Testis (tissue), 3 donors: ENCODE results near the gene DST. TPM values are rescaled to one million over a fixed set of nuclear protein-coding genes. Genes with fewer than 3 reads are reported as not detected.

Experiments used
- DNase-seq: peaks from one replicate; pipeline ENCODE4 v3.0.0-alpha.2; 2019
- H3K27ac ChIP-seq, 2 donors: fragments of 200-600 bp; sonication (generic); one replicate each; pipeline ENCODE4 v1.5.1; 2019
- H3K27me3 ChIP-seq: fragments of 200-600 bp; sonication (generic); one replicate; pipeline ENCODE4 v1.5.1; 2019
- H3K36me3 ChIP-seq: fragments of 200-600 bp; sonication (generic); one replicate; pipeline ENCODE4 v1.5.1; 2017; ENCODE audit warnings: low read depth; ENCODE audit errors: missing control alignments
- H3K4me1 ChIP-seq: fragments of 200-600 bp; sonication (generic); one replicate; pipeline ENCODE4 v1.5.1; 2019
- H3K4me3 ChIP-seq, 2 donors: fragments of 200-600 bp; sonication (generic); one replicate each; pipeline ENCODE4 v1.5.1; 2017 to 2019
- H3K9me3 ChIP-seq: fragments of 200-600 bp; sonication (generic); one replicate; pipeline ENCODE4 v1.5.1; 2017
- CTCF ChIP-seq, 3 experiments: fragments of 450-650 bp in 2 of 3; fragments of 200-600 bp in 1 of 3; sonication (generic) in 1 of 3; IDR thresholded peaks; one replicate each; pipeline ENCODE4 v1.5.1; 2016 to 2019; ENCODE audit warnings: antibody characterized with exemption in 3 of 3, mild to moderate bottlenecking in 2 of 3, moderate library complexity in 1 of 3
- POLR2A ChIP-seq: fragments of 450-650 bp; IDR thresholded peaks from one replicate; pipeline ENCODE4 v1.6.1; 2017; ENCODE audit warnings: antibody characterized with exemption, mild to moderate bottlenecking, moderate library complexity
- WGBS, 2 donors: methylation state at CpG; one replicate each; pipeline ENCODE4 v1.1.5; 2018; 5-methylcytosine and 5-hydroxymethylcytosine counted together
- intact Hi-C: fragments of 100-400 bp; cut with DNase I; formaldehyde crosslinking; loops from one replicate; pipeline ENCODE4 v1.15.1; 2023; ENCODE audit warnings: low total_unique reads
- polyA plus RNA-seq: library from polyadenylated mRNA; stranded (reverse); fragments of 350-450 nt; fragmentation: Illumina TruSeq; extraction: RNeasy Lipid Tissue Mini Kit (QIAGEN cat#74804); gene quantifications from one replicate; pipeline ENCODE4 v1.2.3, GENCODE V29; 2014; ENCODE audit warnings: low read depth, low replicate concordance; ENCODE audit not compliant: insufficient read depth
- total RNA-seq, 2 donors: library from RNA; depleted of rRNA; stranded (reverse); fragments of >200 nt; gene quantifications; one replicate each; pipeline ENCODE4 v1.2.3, GENCODE V29; 2016

Gene DST
- total and polyA plus RNA-seq, 3 donors from 2014 or later: 94.8 to 221 (median 175) TPM

GRCh38 chr6:56528412-56528841 lies 114.3 kb downstream of the DST start:
- Histone ChIP-seq H3K9me3 (no peaks in the 10 kb centered on the region), H3K36me3 (no peaks in the 10 kb centered on the region), H3K27me3 (no peaks in the 10 kb centered on the region), H3K4me1 (peaks cover 30% of the 10 kb centered on the region), H3K4me3 (no peak overlapping the region), H3K27ac (no peak overlapping the region)
- no peak for DNase-seq
- 90 to 100% methylated on average over 3 of the region's 3 CpGs for WGBS, 2 donors
- TF ChIP-seq POLR2A (no peak), CTCF (IDR thresholded peaks at IDR 0.05) (no peak)
- intact Hi-C loops: no loop called here

- Histone ChIP-seq H3K27me3 (no peaks in the 10 kb centered on the region), H3K27ac (no peak overlapping the region), H3K36me3 (no peaks in the 10 kb centered on the region), H3K9me3 (no peaks in the 10 kb centered on the region), H3K4me1 (peaks cover 26% of the 10 kb centered on the region), H3K4me3 (no peak overlapping the region)
- intact Hi-C loops: no loop called here
- DNase-seq: no peak
- TF ChIP-seq CTCF (IDR thresholded peaks at IDR 0.05) (no peak), POLR2A (no peak)
Observed at GRCh38 chr6:56527934-56528333, 114.8 kb downstream of the DST start.

GRCh38 chr6:56526860-56527544 lies 115.7 kb downstream of the DST start:
- no peaks in the 10 kb centered on the region for H3K27me3 ChIP-seq
- peaks cover 21% of the 10 kb centered on the region for H3K4me1 ChIP-seq
- H3K27ac ChIP-seq: no peak overlapping the region
- TF ChIP-seq POLR2A: no peak
- TF ChIP-seq CTCF (IDR thresholded peaks at IDR 0.05): no peak
- 61 to 63% methylated on average over 1 of the region's 1 CpG for WGBS, 2 donors
- intact Hi-C loops: no loop called here
- DNase-seq: no peak
- no peaks in the 10 kb centered on the region for H3K36me3 ChIP-seq
- H3K4me3 ChIP-seq: no peak overlapping the region
- H3K9me3 ChIP-seq: no peaks in the 10 kb centered on the region

GRCh38 chr6:56525974-56526789 lies 116.5 kb downstream of the DST start:
- H3K36me3 ChIP-seq: no peaks in the 10 kb centered on the region
- 76% methylated on average over 11 of the region's 11 CpGs for WGBS, 2 donors
- peaks cover 21% of the 10 kb centered on the region for H3K4me1 ChIP-seq
- intact Hi-C loops: no loop called here
- no peak overlapping the region for H3K4me3 ChIP-seq
- DNase-seq: no peak
- TF ChIP-seq CTCF (IDR thresholded peaks at IDR 0.05) (no peak), POLR2A (no peak)
- peak overlapping the region in 1 of 2 donors; percentile 42 for H3K27ac ChIP-seq
- no peaks in the 10 kb centered on the region for H3K9me3 ChIP-seq
- H3K27me3 ChIP-seq: no peaks in the 10 kb centered on the region
